HepG2 (cell line): ENCODE results near the gene TMEM134. TPM values are rescaled to one million over a fixed set of nuclear protein-coding genes. Genes with fewer than 3 reads are reported as not detected.
A peak's percentile ranks its signal among the peaks of the same experiment; 100 is the strongest.

Experiments used
- JUND ChIP-seq: sonication (generic); formaldehyde crosslinking; IDR thresholded peaks from 2 replicates; pipeline ENCODE4 v1.8.0; 2022; ENCODE audit warnings: mild to moderate bottlenecking, missing genetic modification reagents
- KIAA2018 ChIP-seq: sonication (generic); formaldehyde crosslinking; IDR thresholded peaks from 2 replicates; pipeline ENCODE4 v1.5.0; 2020; ENCODE audit warnings: mild to moderate bottlenecking, missing genetic modification reagents, borderline replicate concordance
- LCORL ChIP-seq, 2 experiments: fragments of 450-650 bp in 1 of 2; sonication (generic) in 1 of 2; formaldehyde crosslinking in 1 of 2; IDR thresholded peaks; 2 replicates each; pipeline versions ENCODE4 v1.5.0 to v1.6.1; 2017 to 2020; ENCODE audit warnings: antibody characterized with exemption in 1 of 2, missing genetic modification reagents in 1 of 2
- NPAS2 ChIP-seq: sonication (generic); formaldehyde crosslinking; IDR thresholded peaks from 2 replicates; pipeline ENCODE4 v1.8.0; 2022; ENCODE audit warnings: mild to moderate bottlenecking, missing genetic modification reagents, borderline replicate concordance
- PHB2 ChIP-seq: fragments of 450-650 bp; IDR thresholded peaks from 2 replicates; pipeline ENCODE4 v1.6.1; 2018; ENCODE audit not compliant: partially characterized antibody
- POGZ ChIP-seq: sonication (generic); formaldehyde crosslinking; IDR thresholded peaks from 2 replicates; pipeline ENCODE4 v1.4.0; 2020; ENCODE audit warnings: mild to moderate bottlenecking, missing genetic modification reagents
- RFX3 ChIP-seq: IDR thresholded peaks from 2 replicates; pipeline ENCODE4 v1.6.1; 2016; ENCODE audit warnings: missing biosample characterization, missing genetic modification reagents
- RFXANK ChIP-seq: IDR thresholded peaks from 2 replicates; pipeline ENCODE4 v1.6.1; 2016
- RNF219 ChIP-seq: sonication (generic); formaldehyde crosslinking; IDR thresholded peaks from 2 replicates; pipeline ENCODE4 v1.5.0; 2020; ENCODE audit warnings: mild to moderate bottlenecking, missing genetic modification reagents
- SMARCE1 ChIP-seq: fragments of 450-650 bp; IDR thresholded peaks from 2 replicates; pipeline ENCODE4 v1.6.1; 2017; ENCODE audit warnings: borderline replicate concordance
- SOX6 ChIP-seq, 2 experiments: fragments of 450-650 bp in 1 of 2; sonication (generic) in 1 of 2; formaldehyde crosslinking in 1 of 2; IDR thresholded peaks; 2 replicates each; pipeline versions ENCODE4 v1.4.0 to v1.6.1; 2017 to 2020; ENCODE audit warnings: antibody characterized with exemption in 1 of 2, mild to moderate bottlenecking in 1 of 2, missing genetic modification reagents in 1 of 2
- SRSF9 ChIP-seq: fragments of 200-400 bp; formaldehyde crosslinking; IDR thresholded peaks from 2 replicates; pipeline ENCODE4 v1.6.1; 2018; ENCODE audit warnings: borderline replicate concordance, mild to moderate bottlenecking, low read depth, low read length; ENCODE audit not compliant: insufficient read depth, poor library complexity, severe bottlenecking
- TARDBP ChIP-seq: sonication (generic); formaldehyde crosslinking; IDR thresholded peaks from 2 replicates; pipeline ENCODE4 v1.8.0; 2022; ENCODE audit warnings: mild to moderate bottlenecking, missing genetic modification reagents
- THAP11 ChIP-seq: IDR thresholded peaks from 2 replicates; pipeline ENCODE4 v1.6.1; 2016; ENCODE audit warnings: missing biosample characterization, missing genetic modification reagents
- ZNF580 ChIP-seq: IDR thresholded peaks from 2 replicates; pipeline ENCODE4 v1.6.1; 2016; ENCODE audit warnings: low read depth, borderline replicate concordance
- ZNF709 ChIP-seq: sonication (generic); formaldehyde crosslinking; IDR thresholded peaks from 2 replicates; pipeline ENCODE4 v1.5.0; 2020; ENCODE audit warnings: mild to moderate bottlenecking, missing genetic modification reagents
- ZNF841 ChIP-seq: sonication (generic); formaldehyde crosslinking; IDR thresholded peaks from 2 replicates; pipeline ENCODE4 v1.8.1; 2023; ENCODE audit warnings: missing genetic modification reagents, borderline replicate concordance
- polyA plus RNA-seq, 8 experiments: library from polyadenylated mRNA; depleted of rRNA in 3 of 8; stranded (reverse) in 7 of 8; unstranded in 1 of 8; fragments of >200 nt; fragmentation: Illumina TruSeq in 4 of 8; extraction: Trizol in 4 of 8; gene quantifications; 2 replicates each; pipeline versions ENCODE4 v1.2.1 to v1.2.3, GENCODE V29; 2011 to 2016; ENCODE audit warnings: low read depth in 4 of 8, missing spikeins in 1 of 8, mixed read lengths in 1 of 8; ENCODE audit not compliant: insufficient read depth in 1 of 8
- total RNA-seq, 5 experiments: library from RNA; depleted of rRNA; stranded (reverse); fragments of >200 nt; fragmentation: Illumina TruSeq; extraction: Trizol; gene quantifications; 2 replicates each; pipeline ENCODE4 v1.2.3, GENCODE V29; 2016; ENCODE audit warnings: low read depth in 1 of 5

The TMEM134 gene
- total and polyA plus RNA-seq, 2 of the 13 experiments (the other 11 are each of a cell fraction or from before 2014, with no cell fraction given): 6.9 to 26.9 TPM

DNA sequence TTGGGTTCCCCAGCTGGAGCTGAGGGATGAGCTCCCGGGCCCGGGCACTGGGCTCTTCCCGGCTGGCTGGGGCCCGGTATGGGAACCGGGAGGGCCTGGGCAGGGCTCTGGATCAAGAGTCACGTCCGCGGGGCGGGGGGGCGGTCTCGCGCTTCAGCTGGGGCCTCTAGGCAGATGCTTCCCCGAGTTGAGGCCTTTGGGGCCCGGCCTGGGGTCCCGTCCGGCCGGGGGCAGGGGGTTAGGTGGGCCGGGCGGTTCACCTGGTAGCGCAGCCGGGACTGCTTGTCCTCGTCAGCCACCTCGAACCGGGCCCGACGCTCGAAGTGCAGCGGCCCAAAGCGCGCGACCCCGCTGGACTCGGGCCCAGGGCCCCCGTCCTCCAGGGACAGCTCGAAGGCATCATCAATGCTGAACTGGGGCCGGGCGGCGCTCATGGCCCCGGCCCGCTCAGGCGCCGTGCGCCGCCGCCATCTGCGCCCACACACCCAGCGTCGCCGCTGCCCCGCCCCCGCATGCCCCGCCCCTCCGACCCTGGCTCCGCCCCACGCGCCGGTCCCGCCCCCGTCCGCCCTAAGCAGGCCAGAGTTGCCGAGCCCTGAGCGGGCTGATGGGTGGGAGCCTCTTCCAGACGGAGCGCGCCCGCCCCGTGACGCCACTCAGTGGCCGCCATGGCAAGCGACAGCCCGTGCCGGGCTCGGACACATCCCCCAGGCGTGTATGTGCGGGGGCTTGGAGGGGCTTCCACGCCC, at the start of gene TMEM134 (continued):
- TF ChIP-seq KIAA2018 (CRISPR knock-in tag): no peak
- no peak for TF ChIP-seq SOX6 (IDR thresholded peaks at IDR 0.05)
- no peak for TF ChIP-seq SOX6 (CRISPR knock-in tag; IDR thresholded peaks at IDR 0.05)
- TF ChIP-seq POGZ: peak; percentile 19; the same call in 1 of the 2 replicates
- peak; percentile 58; the same call in 1 of the 2 replicates for TF ChIP-seq JUND (CRISPR knock-in tag)
- no peak for TF ChIP-seq LCORL (IDR thresholded peaks at IDR 0.05)
- peak; percentile 60 for TF ChIP-seq LCORL (CRISPR knock-in tag; IDR thresholded peaks at IDR 0.05)
- TF ChIP-seq NPAS2 (CRISPR knock-in tag): no peak
- no peak for TF ChIP-seq RFX3 (CRISPR knock-in tag)
- TF ChIP-seq THAP11 (CRISPR knock-in tag): peak; percentile 89
- TF ChIP-seq PHB2: no peak
- 0 out of 2 replicates have a peak, but pooled peaks have one; percentile 22 for TF ChIP-seq ZNF580 (CRISPR knock-in tag)
- no peak for TF ChIP-seq SRSF9
- TF ChIP-seq RNF219 (CRISPR knock-in tag): no peak
- TF ChIP-seq ZNF841 (CRISPR knock-in tag): no peak
- 0 out of 2 replicates have a peak, but pooled peaks have one; percentile 51 for TF ChIP-seq ZNF709 (CRISPR knock-in tag)
- no peak for TF ChIP-seq SMARCE1
- no peak for TF ChIP-seq TARDBP (CRISPR knock-in tag)
- TF ChIP-seq RFXANK: no peak
